ENCODE results near the gene RANGAP1. TPM values are rescaled to one million over a fixed set of nuclear protein-coding genes. Genes with fewer than 3 reads are reported as not detected.

Gene RANGAP1
- total RNA-seq, 1 donor from 2014 or later: 43.8 TPM

GRCh38 chr22:41201141-41201540 lies 84.8 kb downstream of the RANGAP1 start:
- H3K4me3 ChIP-seq: no peak overlapping the region
- H3K27me3 ChIP-seq (ENCODE audit: low read depth): no peaks in the 10 kb centered on the region
- intact Hi-C loops (cut with DNase I): no loop called here
- no peak for DNase-seq
- TF ChIP-seq CTCF (IDR thresholded peaks at IDR 0.05): no peak
- no peak overlapping the region for H3K27ac ChIP-seq
- no peak for ATAC-seq
- H3K4me1 ChIP-seq: peaks cover 25% of the 10 kb centered on the region
- H3K36me3 ChIP-seq: no peaks in the 10 kb centered on the region
- no peaks in the 10 kb centered on the region for H3K9me3 ChIP-seq

GRCh38 chr22:41198027-41198580 lies 87.9 kb downstream of the RANGAP1 start:
- intact Hi-C loops (cut with DNase I): no loop called here
- TF ChIP-seq CTCF (IDR thresholded peaks at IDR 0.05): no peak
- H3K36me3 ChIP-seq: no peaks in the 10 kb centered on the region
- peak overlapping the region; percentile 67 for H3K27ac ChIP-seq
- DNase-seq: peak; percentile 58
- peaks cover 19% of the 10 kb centered on the region for H3K4me1 ChIP-seq
- ATAC-seq: peak in 1 of 2 donors; percentile 25
- no peaks in the 10 kb centered on the region for H3K9me3 ChIP-seq
- H3K27me3 ChIP-seq (ENCODE audit: low read depth): no peaks in the 10 kb centered on the region
- peak overlapping the region; percentile 82 for H3K4me3 ChIP-seq

GRCh38 chr22:41197038-41197972 lies 88.7 kb downstream of the RANGAP1 start:
- Histone ChIP-seq H3K4me3 (peak overlapping the region; percentile 82), H3K4me1 (peaks cover 19% of the 10 kb centered on the region), H3K9me3 (no peaks in the 10 kb centered on the region), H3K36me3 (no peaks in the 10 kb centered on the region), H3K27me3 (ENCODE audit: low read depth) (no peaks in the 10 kb centered on the region), H3K27ac (peak overlapping the region; percentile 77)
- intact Hi-C loops (cut with DNase I): no loop called here
- peak; percentile 94 to 95 for ATAC-seq
- TF ChIP-seq CTCF (IDR thresholded peaks at IDR 0.05): peak; percentile 10
- DNase-seq: peak; percentile 89

Small RNA genes lying within 50 kb of the gene (microRNA-seq; reads per million reads assigned to microRNA genes)
- not detected for gene MIR6889 (ENCODE audit: borderline number of aligned reads)

Other genes starting within 250 kb of the RANGAP1 start
- gene EP300, start 193.6 kb downstream of the RANGAP1 start, total RNA-seq: 73.7 TPM
- 22.8 TPM for gene L3MBTL2, start 80.9 kb downstream of the RANGAP1 start, total RNA-seq
- gene CHADL, start 45.3 kb downstream of the RANGAP1 start, total RNA-seq: 3.6 TPM
- gene ZC3H7B, start 15.3 kb upstream of the RANGAP1 start, total RNA-seq: 63.1 TPM
- 29.7 TPM for gene TEF, start 95.8 kb upstream of the RANGAP1 start, total RNA-seq
- gene TOB2, start 160.6 kb upstream of the RANGAP1 start, total RNA-seq: 49.0 TPM
- gene PHF5A, start 182.5 kb upstream of the RANGAP1 start, total RNA-seq: 31.1 TPM
- 77.7 TPM for gene ACO2, start 182.9 kb upstream of the RANGAP1 start, total RNA-seq

Data from lower lobe of right lung (tissue), 2 donors.